PFSK-1 (cell line): ENCODE data around the gene GPR55.

ENCODE experiments used
- FOXP2 ChIP-seq: optimal IDR thresholded peaks from 2 replicates; pipeline ENCODE3; 2011; ENCODE audit warnings: borderline replicate concordance, control low read depth, inconsistent platforms; ENCODE audit not compliant: insufficient read depth; ENCODE audit errors: extremely low read length, extremely low read depth
- POLR2AphosphoS5 ChIP-seq: IDR thresholded peaks from 2 replicates; pipeline ENCODE4 v1.6.1; 2012; ENCODE audit warnings: low read depth, mild to moderate bottlenecking, control low read depth, low read length, moderate library complexity
- SIN3A ChIP-seq: IDR thresholded peaks from 2 replicates; pipeline ENCODE4 v1.6.1; 2012; ENCODE audit warnings: mild to moderate bottlenecking, low read length, moderate library complexity, borderline replicate concordance; ENCODE audit not compliant: insufficient read depth
- TAF1 ChIP-seq: IDR thresholded peaks from 2 replicates; pipeline ENCODE4 v1.6.1; 2012; ENCODE audit warnings: low read length, control low read depth, borderline replicate concordance; ENCODE audit not compliant: insufficient read depth
- TF ChIP-seq, protein P1 (sequence below), 2 experiments: IDR thresholded peaks; 2 replicates each; pipeline versions ENCODE4 v1.6.1 to v1.8.0; 2011 to 2012; ENCODE audit warnings: low read depth in 2 of 2, low read length in 2 of 2, control low read depth in 1 of 2, inconsistent platforms in 1 of 2, mild to moderate bottlenecking in 1 of 2, moderate library complexity in 1 of 2; ENCODE audit not compliant: insufficient read depth in 1 of 2

Gene GPR55

DNA sequence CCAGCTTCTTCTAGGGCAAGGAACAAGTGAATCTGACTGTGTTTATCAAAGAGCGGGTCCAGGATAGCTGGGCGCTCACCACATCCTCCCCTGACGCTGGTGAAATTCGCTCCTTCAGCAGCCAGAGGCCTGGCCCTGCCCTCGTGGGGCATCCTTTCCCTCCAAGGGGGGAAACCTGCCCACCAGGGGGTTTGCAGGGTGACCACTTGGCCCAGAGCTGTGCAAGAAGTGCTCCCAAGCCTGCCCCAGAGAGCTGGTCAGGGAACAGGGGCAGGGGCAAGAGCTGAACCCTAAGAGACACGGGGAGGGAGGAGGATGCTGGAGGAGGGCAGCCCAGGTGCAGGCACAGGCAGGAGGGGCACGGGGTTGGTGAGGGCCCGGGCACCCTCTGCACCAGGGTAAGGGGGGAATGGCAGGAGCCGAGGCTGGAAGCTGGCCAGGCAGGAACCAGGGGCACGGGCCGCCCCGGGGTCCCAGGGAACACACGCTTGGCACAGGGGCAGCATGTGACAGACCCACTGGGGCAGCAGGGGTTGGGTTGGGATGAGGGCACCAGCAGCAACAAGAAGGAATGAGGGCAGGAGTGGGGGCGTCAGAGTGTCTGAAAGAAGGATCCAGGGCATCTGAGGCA is 2.8 kb upstream of the GPR55 start:
- TF ChIP-seq POLR2AphosphoS5 (no peak), FOXP2 (no peak), TAF1 (no peak), SIN3A (no peak)
- TF ChIP-seq, protein P1, sequence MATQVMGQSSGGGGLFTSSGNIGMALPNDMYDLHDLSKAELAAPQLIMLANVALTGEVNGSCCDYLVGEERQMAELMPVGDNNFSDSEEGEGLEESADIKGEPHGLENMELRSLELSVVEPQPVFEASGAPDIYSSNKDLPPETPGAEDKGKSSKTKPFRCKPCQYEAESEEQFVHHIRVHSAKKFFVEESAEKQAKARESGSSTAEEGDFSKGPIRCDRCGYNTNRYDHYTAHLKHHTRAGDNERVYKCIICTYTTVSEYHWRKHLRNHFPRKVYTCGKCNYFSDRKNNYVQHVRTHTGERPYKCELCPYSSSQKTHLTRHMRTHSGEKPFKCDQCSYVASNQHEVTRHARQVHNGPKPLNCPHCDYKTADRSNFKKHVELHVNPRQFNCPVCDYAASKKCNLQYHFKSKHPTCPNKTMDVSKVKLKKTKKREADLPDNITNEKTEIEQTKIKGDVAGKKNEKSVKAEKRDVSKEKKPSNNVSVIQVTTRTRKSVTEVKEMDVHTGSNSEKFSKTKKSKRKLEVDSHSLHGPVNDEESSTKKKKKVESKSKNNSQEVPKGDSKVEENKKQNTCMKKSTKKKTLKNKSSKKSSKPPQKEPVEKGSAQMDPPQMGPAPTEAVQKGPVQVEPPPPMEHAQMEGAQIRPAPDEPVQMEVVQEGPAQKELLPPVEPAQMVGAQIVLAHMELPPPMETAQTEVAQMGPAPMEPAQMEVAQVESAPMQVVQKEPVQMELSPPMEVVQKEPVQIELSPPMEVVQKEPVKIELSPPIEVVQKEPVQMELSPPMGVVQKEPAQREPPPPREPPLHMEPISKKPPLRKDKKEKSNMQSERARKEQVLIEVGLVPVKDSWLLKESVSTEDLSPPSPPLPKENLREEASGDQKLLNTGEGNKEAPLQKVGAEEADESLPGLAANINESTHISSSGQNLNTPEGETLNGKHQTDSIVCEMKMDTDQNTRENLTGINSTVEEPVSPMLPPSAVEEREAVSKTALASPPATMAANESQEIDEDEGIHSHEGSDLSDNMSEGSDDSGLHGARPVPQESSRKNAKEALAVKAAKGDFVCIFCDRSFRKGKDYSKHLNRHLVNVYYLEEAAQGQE (IDR thresholded peaks at IDR 0.05; ENCODE audit: insufficient read depth in 1 of 2, low read depth in 2 of 2, low read length in 2 of 2): no peak

DNA sequence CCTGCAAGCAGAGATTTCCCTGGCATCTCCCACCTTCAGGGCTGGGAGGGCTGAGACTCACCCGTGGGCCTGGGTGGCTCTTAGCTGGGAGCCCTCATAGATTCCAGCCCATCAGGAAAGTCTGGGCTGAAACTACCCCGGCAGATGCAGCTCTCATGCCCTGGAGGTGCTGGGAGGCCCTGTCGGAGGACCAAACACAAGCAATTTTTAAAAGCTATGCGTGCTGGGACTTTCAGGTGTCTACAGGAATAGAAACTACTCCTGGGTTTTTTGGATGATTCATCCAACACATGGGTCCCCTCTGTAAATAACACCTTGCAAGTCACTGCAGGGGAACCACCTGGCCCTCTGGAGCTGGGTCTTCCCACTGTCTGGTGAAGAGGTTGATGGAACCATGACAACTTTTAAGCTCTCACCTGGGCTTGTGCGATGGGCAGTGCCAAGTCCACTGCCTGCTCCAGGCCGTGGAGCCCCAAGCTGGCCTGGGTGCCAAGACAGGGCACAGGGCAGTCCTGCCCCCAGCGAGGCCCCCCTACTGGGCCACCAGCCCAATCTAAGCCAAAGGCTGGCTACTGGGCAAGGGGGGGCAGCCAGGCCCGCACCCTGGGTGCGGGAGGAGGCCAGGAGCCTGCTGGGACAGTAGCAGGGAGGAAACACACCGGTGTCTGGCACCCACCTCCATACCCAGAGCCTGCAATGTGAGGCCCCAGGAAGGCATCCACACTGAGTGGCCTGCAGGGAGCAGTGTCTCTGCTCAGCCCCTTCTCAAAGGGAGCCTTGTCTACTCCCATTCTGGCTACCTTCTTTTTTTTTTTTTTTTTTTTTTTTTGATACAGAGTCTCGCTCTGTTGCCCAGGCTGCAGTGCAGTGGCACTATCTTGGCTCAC is 1.1 kb upstream of the GPR55 start:
- no peak for TF ChIP-seq SIN3A
- no peak for TF ChIP-seq FOXP2
- no peak for TF ChIP-seq POLR2AphosphoS5
- TF ChIP-seq, protein P1 (IDR thresholded peaks at IDR 0.05; ENCODE audit: insufficient read depth in 1 of 2, low read depth in 2 of 2, low read length in 2 of 2): no peak

DNA sequence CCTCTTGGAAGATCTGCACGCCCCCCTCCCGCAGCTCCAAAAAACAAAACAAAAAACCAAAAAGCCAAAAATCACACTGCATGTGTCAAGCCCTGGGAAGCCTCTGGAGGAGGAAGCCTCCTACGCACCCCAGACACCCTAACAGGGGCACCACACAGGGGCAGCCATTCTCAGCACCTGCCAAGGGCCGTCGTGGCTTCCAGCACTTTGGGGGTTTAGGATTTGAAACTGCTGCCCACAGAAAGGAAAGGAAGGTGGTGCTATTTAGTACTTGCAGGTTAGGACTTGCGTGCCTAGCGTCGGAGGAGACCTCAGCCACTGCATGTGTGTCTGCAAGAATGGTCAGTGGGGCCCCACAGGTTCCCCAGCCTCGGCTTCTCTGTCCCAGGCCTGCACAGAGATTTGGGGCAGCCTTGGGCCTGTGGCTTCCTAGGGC is 419 bp upstream of the GPR55 start:
- TF ChIP-seq, protein P1 (IDR thresholded peaks at IDR 0.05; ENCODE audit: insufficient read depth in 1 of 2, low read depth in 2 of 2, low read length in 2 of 2): no peak
- no peak for TF ChIP-seq TAF1
- no peak for TF ChIP-seq POLR2AphosphoS5
- no peak for TF ChIP-seq FOXP2
- no peak for TF ChIP-seq SIN3A

DNA sequence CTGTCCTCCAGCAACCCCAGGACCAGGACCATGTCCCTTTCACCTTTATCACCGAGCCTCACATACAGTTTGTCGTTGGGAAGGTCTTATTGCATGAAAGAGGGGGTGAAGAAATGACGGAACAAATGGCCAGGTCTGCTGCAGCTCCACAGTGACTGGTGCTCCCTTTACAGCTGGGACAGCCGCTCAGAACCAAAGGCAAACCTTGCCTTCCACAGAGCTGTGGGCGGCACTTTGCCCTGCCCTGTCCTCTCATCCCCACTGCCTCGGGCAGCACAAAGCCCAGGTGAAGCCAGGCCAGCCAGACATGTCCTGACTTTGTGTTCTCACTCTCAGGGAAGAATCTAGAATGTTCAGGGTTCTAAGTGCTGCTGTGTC is 961 bp downstream of the GPR55 start:
- TF ChIP-seq POLR2AphosphoS5: no peak
- TF ChIP-seq, protein P1 (IDR thresholded peaks at IDR 0.05; ENCODE audit: insufficient read depth in 1 of 2, low read depth in 2 of 2, low read length in 2 of 2): no peak
- TF ChIP-seq FOXP2: no peak
- TF ChIP-seq TAF1: no peak
- TF ChIP-seq SIN3A: no peak
